H7 (cell line): Measurements from ENCODE around the gene SLC26A5. TPM values are rescaled to one million over a fixed set of nuclear protein-coding genes. Genes with fewer than 3 reads are reported as not detected.
"Not testable (repeated sequence)": the region's sequence is repeated elsewhere in the genome, so short reads cannot be mapped to it uniquely, and the experiment has no call there.

ENCODE experiments used
- DNase-seq: peaks from one replicate; pipeline ENCODE4 v3.0.0; 2012
- H3K27me3 ChIP-seq: 2 replicates; pipeline ENCODE4 v1.6.0; 2011; ENCODE audit warnings: mild to moderate bottlenecking, low read length; ENCODE audit not compliant: control insufficient read depth, insufficient read depth
- H3K36me3 ChIP-seq: replicated peaks from 2 replicates; pipeline ENCODE4 v1.5.1; 2011; ENCODE audit warnings: low read length; ENCODE audit not compliant: control insufficient read depth, insufficient read depth
- H3K4me3 ChIP-seq: 2 replicates; pipeline ENCODE4 v1.5.1; 2011; ENCODE audit warnings: low read depth, mild to moderate bottlenecking, control low read depth, low read length, moderate library complexity; ENCODE audit not compliant: insufficient read depth
- total RNA-seq: library from RNA; depleted of rRNA; stranded (reverse); fragments of >200 nt; shearing (Covaris generic); gene quantifications from 2 replicates; pipeline ENCODE4 v1.2.3, GENCODE V29; 2014

The SLC26A5 gene
- total RNA-seq, 1 experiment from 2014 or later = not detected

GRCh38 chr7:103423467-103424179 lies 22.4 kb downstream of the SLC26A5 start:
- H3K4me3 ChIP-seq = no peak overlapping the region

DNA sequence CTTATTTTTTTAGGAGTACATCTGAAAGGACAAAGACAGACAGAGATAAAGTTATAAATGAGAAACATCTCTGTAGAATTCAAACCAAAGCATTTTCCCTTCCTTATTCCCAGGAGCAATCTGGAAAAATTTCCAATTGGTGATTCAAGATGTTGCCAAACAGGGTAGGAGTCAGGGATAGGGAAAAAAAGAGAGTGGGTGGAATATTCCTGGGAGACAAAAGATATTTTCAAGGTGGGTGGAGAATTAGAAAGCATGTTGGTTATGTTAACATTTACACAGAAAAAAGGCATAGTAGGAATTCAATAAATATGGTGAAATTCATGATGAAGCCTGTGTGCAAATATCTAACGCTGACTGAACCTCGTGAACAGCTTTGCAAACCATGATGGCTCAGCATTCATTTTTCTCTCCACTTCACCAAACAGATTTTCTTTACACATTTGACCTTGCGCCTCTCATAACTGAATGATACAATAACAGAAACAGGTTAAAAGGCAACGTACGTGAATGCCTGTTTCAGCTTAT lies 25.1 kb downstream of the SLC26A5 start:
- Histone ChIP-seq H3K36me3 (no peaks in the 10 kb centered on the region), H3K4me3 (no peak overlapping the region), H3K27me3 (no peaks in the 10 kb centered on the region)
- no peak for DNase-seq

More at GRCh38 chr7:103423467-103424179, 22.4 kb downstream of the SLC26A5 start:
- DNase-seq = no peak
- Histone ChIP-seq H3K27me3 (no peaks in the 10 kb centered on the region), H3K36me3 (no peaks in the 10 kb centered on the region)

- no peak for DNase-seq
- Histone ChIP-seq H3K4me3 (no peak overlapping the region), H3K36me3 (no peaks in the 10 kb centered on the region), H3K27me3 (no peaks in the 10 kb centered on the region)
Measured at GRCh38 chr7:103418241-103418640, 27.8 kb downstream of the SLC26A5 start.

- Histone ChIP-seq H3K4me3 (no peak overlapping the region), H3K27me3 (no peaks in the 10 kb centered on the region), H3K36me3 (no peaks in the 10 kb centered on the region)
- no peak for DNase-seq
Measured at GRCh38 chr7:103413407-103413806, 32.6 kb downstream of the SLC26A5 start.

DNA sequence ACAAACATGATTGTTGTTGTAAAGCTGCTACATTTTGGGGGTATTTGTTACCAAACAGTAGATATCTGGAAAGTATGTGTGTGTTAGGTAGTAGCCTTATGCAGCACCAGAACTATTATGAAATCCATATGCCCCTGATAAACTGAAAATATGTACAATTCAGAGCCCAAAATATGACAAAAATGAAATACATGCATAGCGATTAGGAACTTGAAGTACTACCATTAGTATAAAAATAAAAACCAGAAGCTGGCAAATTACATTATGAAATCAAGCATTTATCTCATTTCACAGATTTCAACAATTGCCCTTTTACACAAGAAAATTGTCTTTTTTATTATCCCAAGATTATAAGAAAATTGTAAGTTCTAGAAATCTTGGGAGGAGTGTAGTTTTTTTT lies 33.9 kb downstream of the SLC26A5 start:
- DNase-seq = no peak
- Histone ChIP-seq H3K27me3 (no peaks in the 10 kb centered on the region), H3K4me3 (no peak overlapping the region), H3K36me3 (no peaks in the 10 kb centered on the region)

- H3K36me3 ChIP-seq, H3K4me3 ChIP-seq, H3K27me3 ChIP-seq, DNase-seq: not testable (repeated sequence)
Measured at GRCh38 chr7:103405789-103406613, 40.0 kb downstream of the SLC26A5 start.

DNA sequence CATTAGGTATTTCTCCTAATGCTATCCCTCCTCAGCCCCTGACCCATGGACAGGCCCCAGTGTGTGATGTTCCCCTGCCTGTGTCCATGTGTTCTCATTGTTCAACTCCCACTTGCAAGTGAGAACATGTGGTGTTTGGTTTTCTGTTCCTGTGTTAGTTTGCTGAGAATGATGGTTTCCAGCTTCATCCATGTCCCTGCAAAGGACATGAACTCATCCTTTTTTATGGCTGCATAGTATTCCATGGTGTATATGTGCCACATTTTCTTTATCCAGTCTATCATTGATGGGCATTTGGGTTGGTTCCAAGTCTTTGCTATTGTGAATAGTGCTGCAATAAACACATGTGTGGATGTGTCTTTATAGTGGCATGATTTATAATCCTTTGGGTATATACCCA lies 46.3 kb downstream of the SLC26A5 start:
- H3K27me3 ChIP-seq, H3K36me3 ChIP-seq, DNase-seq, H3K4me3 ChIP-seq: not testable (repeated sequence)

GRCh38 chr7:103398483-103399127 lies 47.4 kb downstream of the SLC26A5 start:
- no peak for DNase-seq
- Histone ChIP-seq H3K27me3 (no peaks in the 10 kb centered on the region), H3K36me3 (no peaks in the 10 kb centered on the region), H3K4me3 (no peak overlapping the region)

GRCh38 chr7:103396471-103396870 lies 49.5 kb downstream of the SLC26A5 start:
- no peaks in the 10 kb centered on the region for H3K27me3 ChIP-seq
- no peaks in the 10 kb centered on the region for H3K36me3 ChIP-seq
- no peak overlapping the region for H3K4me3 ChIP-seq
- DNase-seq = no peak

- DNase-seq = no peak
- no peak overlapping the region for H3K4me3 ChIP-seq
- no peaks in the 10 kb centered on the region for H3K36me3 ChIP-seq
- H3K27me3 ChIP-seq = no peaks in the 10 kb centered on the region
Measured at GRCh38 chr7:103395071-103395470, 50.9 kb downstream of the SLC26A5 start.

GRCh38 chr7:103394566-103394965 lies 51.4 kb downstream of the SLC26A5 start:
- Histone ChIP-seq H3K4me3 (no peak overlapping the region), H3K27me3 (no peaks in the 10 kb centered on the region), H3K36me3 (no peaks in the 10 kb centered on the region)
- DNase-seq = no peak

DNA sequence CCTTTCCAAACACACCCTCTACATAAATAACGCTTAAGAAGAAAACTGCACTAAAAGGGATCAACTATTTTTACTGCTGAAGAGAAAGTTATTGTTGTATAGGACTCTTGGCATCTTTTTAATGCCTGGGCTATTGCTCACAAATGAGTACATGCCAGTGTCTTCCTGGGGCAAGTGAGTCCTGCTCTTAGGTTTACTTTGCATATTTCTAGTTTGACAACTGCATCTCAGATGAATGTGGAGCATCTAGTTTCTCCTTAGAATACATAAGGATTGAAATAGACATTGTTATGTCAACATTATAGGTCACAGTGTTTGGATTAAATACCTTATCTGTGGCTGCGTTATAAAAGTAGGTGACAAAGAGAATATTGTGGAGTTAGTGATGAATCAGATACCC lies 54.0 kb downstream of the SLC26A5 start:
- DNase-seq = no peak
- no peaks in the 10 kb centered on the region for H3K36me3 ChIP-seq
- H3K27me3 ChIP-seq = no peaks in the 10 kb centered on the region
- H3K4me3 ChIP-seq = no peak overlapping the region

GRCh38 chr7:103391150-103391549 lies 54.9 kb downstream of the SLC26A5 start:
- H3K36me3 ChIP-seq = no peaks in the 10 kb centered on the region
- H3K27me3 ChIP-seq = no peaks in the 10 kb centered on the region
- no peak overlapping the region for H3K4me3 ChIP-seq
- no peak for DNase-seq

GRCh38 chr7:103389263-103389662 lies 56.7 kb downstream of the SLC26A5 start:
- H3K4me3 ChIP-seq = no peak overlapping the region
- no peak for DNase-seq
- no peaks in the 10 kb centered on the region for H3K36me3 ChIP-seq

More at GRCh38 chr7:103389263-103389662, 56.7 kb downstream of the SLC26A5 start:
- no peaks in the 10 kb centered on the region for H3K27me3 ChIP-seq
